Measurements from ENCODE around the gene MKRN2.

DNA sequence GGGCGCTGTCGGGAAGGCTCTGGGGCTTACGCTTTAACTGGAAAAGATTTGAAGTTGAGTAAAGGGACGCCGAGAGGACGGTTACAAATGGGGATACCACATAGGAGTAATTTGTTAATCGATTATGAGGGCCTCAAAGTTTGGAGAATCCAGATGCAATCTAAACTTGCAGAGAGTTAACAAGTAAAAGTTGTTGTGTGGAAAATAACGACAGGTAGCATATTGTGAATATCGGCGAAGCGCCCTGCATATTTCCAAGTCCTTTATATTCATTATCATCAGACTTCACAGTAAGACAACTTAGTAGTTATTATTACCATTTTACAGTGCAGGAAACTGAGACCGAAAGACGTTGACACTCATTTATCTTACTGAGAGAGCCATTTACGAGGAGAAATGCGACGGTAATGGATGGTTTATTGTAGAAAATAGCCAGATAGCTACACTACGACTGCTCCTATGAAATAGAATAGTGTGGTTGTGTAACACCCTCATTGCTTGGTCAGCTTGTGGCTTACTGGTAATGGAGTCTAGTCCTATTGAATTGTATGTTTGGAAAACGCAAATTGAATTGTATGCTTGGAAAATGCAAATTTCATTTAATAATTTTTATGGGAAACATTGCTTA is 700 bp downstream of the MKRN2 start:
- TF ChIP-seq, protein P1, sequence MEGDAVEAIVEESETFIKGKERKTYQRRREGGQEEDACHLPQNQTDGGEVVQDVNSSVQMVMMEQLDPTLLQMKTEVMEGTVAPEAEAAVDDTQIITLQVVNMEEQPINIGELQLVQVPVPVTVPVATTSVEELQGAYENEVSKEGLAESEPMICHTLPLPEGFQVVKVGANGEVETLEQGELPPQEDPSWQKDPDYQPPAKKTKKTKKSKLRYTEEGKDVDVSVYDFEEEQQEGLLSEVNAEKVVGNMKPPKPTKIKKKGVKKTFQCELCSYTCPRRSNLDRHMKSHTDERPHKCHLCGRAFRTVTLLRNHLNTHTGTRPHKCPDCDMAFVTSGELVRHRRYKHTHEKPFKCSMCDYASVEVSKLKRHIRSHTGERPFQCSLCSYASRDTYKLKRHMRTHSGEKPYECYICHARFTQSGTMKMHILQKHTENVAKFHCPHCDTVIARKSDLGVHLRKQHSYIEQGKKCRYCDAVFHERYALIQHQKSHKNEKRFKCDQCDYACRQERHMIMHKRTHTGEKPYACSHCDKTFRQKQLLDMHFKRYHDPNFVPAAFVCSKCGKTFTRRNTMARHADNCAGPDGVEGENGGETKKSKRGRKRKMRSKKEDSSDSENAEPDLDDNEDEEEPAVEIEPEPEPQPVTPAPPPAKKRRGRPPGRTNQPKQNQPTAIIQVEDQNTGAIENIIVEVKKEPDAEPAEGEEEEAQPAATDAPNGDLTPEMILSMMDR (conservative IDR thresholded peaks at IDR 0.05; ENCODE audit: low read depth, low read length): no peak
- TF ChIP-seq CEBPB (IDR thresholded peaks at IDR 0.05; ENCODE audit: low read depth, low read length): peak; percentile 93

Measured in IMR-90 (cell line).